GM23338 (cell line): ENCODE results near the gene PTPRH.

Experiments used
- CTCF ChIP-seq, 2 experiments: fragments of 200-600 bp in 1 of 2; sonication (generic) in 1 of 2; conservative IDR thresholded peaks; 2 replicates each; pipeline versions ENCODE4 v1.5.1 to v1.6.1; 2016 to 2017; ENCODE audit warnings: antibody characterized with exemption in 2 of 2, low read depth in 2 of 2, mild to moderate bottlenecking in 2 of 2, moderate library complexity in 1 of 2
- EZH2phosphoT487 ChIP-seq: fragments of 200-600 bp; sonication (generic); IDR thresholded peaks from one replicate; pipeline ENCODE4 v1.8.1; 2018; ENCODE audit warnings: antibody characterized with exemption; ENCODE audit not compliant: unreplicated experiment

DNA sequence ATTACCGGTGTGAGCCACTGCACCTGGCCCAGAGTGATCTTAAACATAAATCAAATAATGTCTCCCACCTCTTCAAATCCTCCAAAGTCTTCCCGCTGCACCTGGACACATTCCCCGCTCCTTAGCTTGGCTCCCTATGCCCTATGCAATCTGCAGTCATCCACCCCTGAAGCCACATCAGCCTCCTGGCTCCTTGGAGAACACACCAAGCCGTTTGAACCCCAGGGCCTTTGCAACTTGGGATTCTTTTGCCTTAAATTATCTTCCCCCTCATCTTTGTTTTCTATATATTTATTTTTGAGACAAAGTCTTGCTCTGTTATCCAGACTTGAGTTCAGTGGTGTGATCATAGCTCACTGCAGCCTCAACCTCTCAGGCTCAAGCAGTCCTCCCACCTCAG is 40.2 kb downstream of the PTPRH start:
- TF ChIP-seq CTCF (conservative IDR thresholded peaks at IDR 0.05; ENCODE audit: low read depth in 2 of 2) (no peak), EZH2phosphoT487 (no peak)
